SK-N-SH (cell line): ENCODE data around the gene STK35.

Experiments used
- EZH2phosphoT487 ChIP-seq: fragments of 200-600 bp; sonication (generic); IDR thresholded peaks from 2 replicates; pipeline ENCODE4 v1.6.1; 2017; ENCODE audit warnings: low read depth, mixed run types, mild to moderate bottlenecking, antibody characterized with exemption, moderate library complexity, borderline replicate concordance
- GABPA ChIP-seq: IDR thresholded peaks from 2 replicates; pipeline ENCODE4 v1.4.0; 2012; ENCODE audit warnings: low read depth, mild to moderate bottlenecking
- JUND ChIP-seq: IDR thresholded peaks from 2 replicates; pipeline ENCODE4 v1.4.0; 2012
- NFIC ChIP-seq: IDR thresholded peaks from 2 replicates; pipeline ENCODE4 v1.4.0; 2012; ENCODE audit warnings: borderline replicate concordance
- POLR2AphosphoS5 ChIP-seq: IDR thresholded peaks from 2 replicates; pipeline ENCODE4 v1.6.1; 2012; ENCODE audit warnings: low read depth, low read length
- RAD21 ChIP-seq: IDR thresholded peaks from 2 replicates; pipeline ENCODE4 v1.6.1; 2012; ENCODE audit warnings: mild to moderate bottlenecking, low read length
- USF2 ChIP-seq: fragments of 150-350 bp; IDR thresholded peaks from 2 replicates; pipeline ENCODE4 v1.6.1; 2017; ENCODE audit warnings: antibody characterized with exemption, low read length, low read depth, borderline replicate concordance
- TF ChIP-seq, protein P1 (sequence below): IDR thresholded peaks from 2 replicates; pipeline ENCODE4 v1.6.1; 2012; ENCODE audit warnings: mild to moderate bottlenecking, low read depth, low read length, moderate library complexity
- TF ChIP-seq, protein P2 (sequence below): fragments of 200-600 bp; sonication (generic); IDR thresholded peaks from 2 replicates; pipeline ENCODE4 v1.6.1; 2017; ENCODE audit warnings: antibody characterized with exemption, mild to moderate bottlenecking, moderate library complexity

DNA sequence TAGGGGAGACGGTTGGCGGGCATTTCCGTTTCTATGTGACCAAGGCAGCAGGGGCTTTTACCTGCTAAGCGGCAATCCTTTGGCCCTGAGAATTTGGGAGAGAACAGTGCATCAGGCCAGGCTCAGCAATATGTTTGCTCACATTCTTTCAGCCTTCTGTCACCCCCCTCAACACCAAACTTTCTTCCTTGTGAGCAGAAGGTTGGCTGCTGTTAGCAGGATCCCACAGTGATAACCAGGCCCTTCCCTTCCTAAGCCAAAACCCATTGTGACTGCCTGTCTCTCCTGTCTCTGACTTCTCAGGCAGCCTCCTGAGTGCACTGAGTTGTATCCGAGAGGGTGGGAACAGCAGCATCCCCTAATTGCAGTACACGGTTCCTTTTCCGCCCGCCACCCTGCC, 43.7 kb downstream of the STK35 start:
- TF ChIP-seq, protein P1, sequence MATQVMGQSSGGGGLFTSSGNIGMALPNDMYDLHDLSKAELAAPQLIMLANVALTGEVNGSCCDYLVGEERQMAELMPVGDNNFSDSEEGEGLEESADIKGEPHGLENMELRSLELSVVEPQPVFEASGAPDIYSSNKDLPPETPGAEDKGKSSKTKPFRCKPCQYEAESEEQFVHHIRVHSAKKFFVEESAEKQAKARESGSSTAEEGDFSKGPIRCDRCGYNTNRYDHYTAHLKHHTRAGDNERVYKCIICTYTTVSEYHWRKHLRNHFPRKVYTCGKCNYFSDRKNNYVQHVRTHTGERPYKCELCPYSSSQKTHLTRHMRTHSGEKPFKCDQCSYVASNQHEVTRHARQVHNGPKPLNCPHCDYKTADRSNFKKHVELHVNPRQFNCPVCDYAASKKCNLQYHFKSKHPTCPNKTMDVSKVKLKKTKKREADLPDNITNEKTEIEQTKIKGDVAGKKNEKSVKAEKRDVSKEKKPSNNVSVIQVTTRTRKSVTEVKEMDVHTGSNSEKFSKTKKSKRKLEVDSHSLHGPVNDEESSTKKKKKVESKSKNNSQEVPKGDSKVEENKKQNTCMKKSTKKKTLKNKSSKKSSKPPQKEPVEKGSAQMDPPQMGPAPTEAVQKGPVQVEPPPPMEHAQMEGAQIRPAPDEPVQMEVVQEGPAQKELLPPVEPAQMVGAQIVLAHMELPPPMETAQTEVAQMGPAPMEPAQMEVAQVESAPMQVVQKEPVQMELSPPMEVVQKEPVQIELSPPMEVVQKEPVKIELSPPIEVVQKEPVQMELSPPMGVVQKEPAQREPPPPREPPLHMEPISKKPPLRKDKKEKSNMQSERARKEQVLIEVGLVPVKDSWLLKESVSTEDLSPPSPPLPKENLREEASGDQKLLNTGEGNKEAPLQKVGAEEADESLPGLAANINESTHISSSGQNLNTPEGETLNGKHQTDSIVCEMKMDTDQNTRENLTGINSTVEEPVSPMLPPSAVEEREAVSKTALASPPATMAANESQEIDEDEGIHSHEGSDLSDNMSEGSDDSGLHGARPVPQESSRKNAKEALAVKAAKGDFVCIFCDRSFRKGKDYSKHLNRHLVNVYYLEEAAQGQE = no peak
- TF ChIP-seq, protein P2, sequence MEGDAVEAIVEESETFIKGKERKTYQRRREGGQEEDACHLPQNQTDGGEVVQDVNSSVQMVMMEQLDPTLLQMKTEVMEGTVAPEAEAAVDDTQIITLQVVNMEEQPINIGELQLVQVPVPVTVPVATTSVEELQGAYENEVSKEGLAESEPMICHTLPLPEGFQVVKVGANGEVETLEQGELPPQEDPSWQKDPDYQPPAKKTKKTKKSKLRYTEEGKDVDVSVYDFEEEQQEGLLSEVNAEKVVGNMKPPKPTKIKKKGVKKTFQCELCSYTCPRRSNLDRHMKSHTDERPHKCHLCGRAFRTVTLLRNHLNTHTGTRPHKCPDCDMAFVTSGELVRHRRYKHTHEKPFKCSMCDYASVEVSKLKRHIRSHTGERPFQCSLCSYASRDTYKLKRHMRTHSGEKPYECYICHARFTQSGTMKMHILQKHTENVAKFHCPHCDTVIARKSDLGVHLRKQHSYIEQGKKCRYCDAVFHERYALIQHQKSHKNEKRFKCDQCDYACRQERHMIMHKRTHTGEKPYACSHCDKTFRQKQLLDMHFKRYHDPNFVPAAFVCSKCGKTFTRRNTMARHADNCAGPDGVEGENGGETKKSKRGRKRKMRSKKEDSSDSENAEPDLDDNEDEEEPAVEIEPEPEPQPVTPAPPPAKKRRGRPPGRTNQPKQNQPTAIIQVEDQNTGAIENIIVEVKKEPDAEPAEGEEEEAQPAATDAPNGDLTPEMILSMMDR = no peak
- TF ChIP-seq JUND = no peak
- no peak for TF ChIP-seq NFIC
- TF ChIP-seq USF2 = no peak
- no peak for TF ChIP-seq RAD21
- TF ChIP-seq EZH2phosphoT487 = no peak
- TF ChIP-seq POLR2AphosphoS5 = no peak
- TF ChIP-seq GABPA = no peak
